Type B pancreatic cell (in vitro differentiated cells): ENCODE measurements around the gene PPP1R13B. TPM values are rescaled to one million over a fixed set of nuclear protein-coding genes. Genes with fewer than 3 reads are reported as not detected.

Experiments used
- DNase-seq: peaks from one replicate; pipeline ENCODE4 v3.0.0; 2021; ENCODE audit warnings: mixed read lengths; ENCODE audit not compliant: unreplicated experiment; ENCODE audit errors: extremely low spot score
- H3K27ac Mint-ChIP-seq: 2 replicates; pipeline ENCODE4 v1.8.0; 2021; ENCODE audit warnings: mild to moderate bottlenecking, mixed read lengths
- H3K27me3 Mint-ChIP-seq: 2 replicates; pipeline ENCODE4 v1.8.0; 2021; ENCODE audit warnings: mixed read lengths
- H3K36me3 Mint-ChIP-seq: 2 replicates; pipeline ENCODE4 v1.8.0; 2021; ENCODE audit warnings: mixed read lengths
- H3K4me1 Mint-ChIP-seq: one replicate; pipeline ENCODE4 v1.8.0; 2021; ENCODE audit warnings: mixed read lengths; ENCODE audit not compliant: unreplicated experiment
- H3K4me3 Mint-ChIP-seq: 2 replicates; pipeline ENCODE4 v1.8.0; 2021; ENCODE audit warnings: mild to moderate bottlenecking, mixed read lengths
- H3K9me3 Mint-ChIP-seq: 2 replicates; pipeline ENCODE4 v1.8.0; 2021; ENCODE audit warnings: mixed read lengths
- total RNA-seq: library from RNA; stranded (reverse); gene quantifications from 2 replicates; pipeline ENCODE4 v1.2.1, GENCODE V29; 2021; ENCODE audit warnings: low replicate concordance
- TF ChIP-seq, protein P1 (sequence below): fragments of 200-600 bp; sonication (generic); conservative IDR thresholded peaks from 2 replicates; pipeline ENCODE4 v1.5.0; 2021; ENCODE audit warnings: antibody characterized with exemption, mild to moderate bottlenecking

PPP1R13B gene
- total RNA-seq, 1 donor from 2014 or later = 20.4 TPM

DNA sequence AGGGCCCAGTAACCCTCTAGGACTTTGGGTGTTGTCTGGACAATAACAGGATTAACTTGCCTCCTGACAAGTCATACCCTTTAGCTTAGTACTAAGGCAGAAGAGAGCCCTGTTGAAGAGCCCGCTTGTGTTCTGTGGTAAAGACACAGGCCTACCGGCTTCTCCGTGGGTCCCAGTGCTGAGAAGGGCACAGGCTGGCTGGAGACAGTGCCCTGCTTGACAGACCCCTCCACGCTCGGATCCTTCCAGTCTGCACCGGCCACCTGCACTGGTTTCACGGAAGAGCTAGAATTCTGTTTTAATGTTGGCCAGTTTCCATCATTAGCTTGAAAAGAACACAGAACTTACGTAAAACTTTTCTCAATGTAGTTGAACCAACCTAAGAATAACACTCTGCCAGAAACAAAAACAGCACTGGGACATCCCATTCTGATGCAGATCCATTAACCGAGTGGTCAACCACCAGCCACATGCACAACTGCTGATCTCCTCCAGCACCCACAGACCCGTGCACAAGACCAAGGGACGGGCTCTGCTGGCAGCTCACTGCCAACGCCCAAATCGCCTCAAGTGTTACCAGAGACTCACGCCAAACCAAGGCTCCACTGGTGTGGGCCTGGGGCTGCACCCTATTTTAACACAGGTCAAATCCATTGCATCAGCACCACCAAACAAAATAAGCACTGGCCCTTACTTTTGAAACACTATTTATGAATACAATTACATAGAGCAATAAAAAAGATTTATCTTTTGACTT is 104.7 kb downstream of the PPP1R13B start:
- Mint-ChIP-seq H3K27me3 (no peaks in the 10 kb centered on the region), H3K9me3 (no peaks in the 10 kb centered on the region), H3K27ac (no peak overlapping the region), H3K36me3 (peaks cover 10% of the 10 kb centered on the region), H3K4me1 (no peaks in the 10 kb centered on the region), H3K4me3 (no peak overlapping the region)
- DNase-seq = no peak
- TF ChIP-seq, protein P1, sequence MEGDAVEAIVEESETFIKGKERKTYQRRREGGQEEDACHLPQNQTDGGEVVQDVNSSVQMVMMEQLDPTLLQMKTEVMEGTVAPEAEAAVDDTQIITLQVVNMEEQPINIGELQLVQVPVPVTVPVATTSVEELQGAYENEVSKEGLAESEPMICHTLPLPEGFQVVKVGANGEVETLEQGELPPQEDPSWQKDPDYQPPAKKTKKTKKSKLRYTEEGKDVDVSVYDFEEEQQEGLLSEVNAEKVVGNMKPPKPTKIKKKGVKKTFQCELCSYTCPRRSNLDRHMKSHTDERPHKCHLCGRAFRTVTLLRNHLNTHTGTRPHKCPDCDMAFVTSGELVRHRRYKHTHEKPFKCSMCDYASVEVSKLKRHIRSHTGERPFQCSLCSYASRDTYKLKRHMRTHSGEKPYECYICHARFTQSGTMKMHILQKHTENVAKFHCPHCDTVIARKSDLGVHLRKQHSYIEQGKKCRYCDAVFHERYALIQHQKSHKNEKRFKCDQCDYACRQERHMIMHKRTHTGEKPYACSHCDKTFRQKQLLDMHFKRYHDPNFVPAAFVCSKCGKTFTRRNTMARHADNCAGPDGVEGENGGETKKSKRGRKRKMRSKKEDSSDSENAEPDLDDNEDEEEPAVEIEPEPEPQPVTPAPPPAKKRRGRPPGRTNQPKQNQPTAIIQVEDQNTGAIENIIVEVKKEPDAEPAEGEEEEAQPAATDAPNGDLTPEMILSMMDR = no peak

DNA sequence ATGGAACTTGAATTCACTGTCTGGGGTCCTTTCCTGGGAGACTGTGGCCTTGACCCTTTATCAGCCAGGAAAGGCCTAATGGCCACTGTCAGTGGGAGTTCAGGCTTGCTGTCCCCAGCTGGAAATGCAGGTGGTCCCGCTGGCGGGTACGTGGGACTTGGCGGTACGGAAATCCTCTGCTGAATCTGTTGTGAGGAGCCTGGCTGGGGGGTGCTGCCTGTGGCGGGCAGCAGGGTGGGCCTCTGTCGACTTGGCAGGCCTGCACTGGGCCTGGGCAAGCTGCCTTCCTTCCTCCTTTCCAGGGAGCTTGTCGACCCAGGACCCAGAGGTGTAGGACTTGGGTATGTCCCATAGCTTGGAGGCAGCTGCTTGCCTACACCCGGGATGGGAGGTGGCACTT is 105.5 kb downstream of the PPP1R13B start:
- TF ChIP-seq, protein P1 = no peak
- DNase-seq = no peak
- Mint-ChIP-seq H3K27me3 (no peaks in the 10 kb centered on the region), H3K9me3 (no peaks in the 10 kb centered on the region), H3K36me3 (peaks cover 13% of the 10 kb centered on the region), H3K27ac (no peak overlapping the region), H3K4me3 (no peak overlapping the region), H3K4me1 (peaks cover 3% of the 10 kb centered on the region)

DNA sequence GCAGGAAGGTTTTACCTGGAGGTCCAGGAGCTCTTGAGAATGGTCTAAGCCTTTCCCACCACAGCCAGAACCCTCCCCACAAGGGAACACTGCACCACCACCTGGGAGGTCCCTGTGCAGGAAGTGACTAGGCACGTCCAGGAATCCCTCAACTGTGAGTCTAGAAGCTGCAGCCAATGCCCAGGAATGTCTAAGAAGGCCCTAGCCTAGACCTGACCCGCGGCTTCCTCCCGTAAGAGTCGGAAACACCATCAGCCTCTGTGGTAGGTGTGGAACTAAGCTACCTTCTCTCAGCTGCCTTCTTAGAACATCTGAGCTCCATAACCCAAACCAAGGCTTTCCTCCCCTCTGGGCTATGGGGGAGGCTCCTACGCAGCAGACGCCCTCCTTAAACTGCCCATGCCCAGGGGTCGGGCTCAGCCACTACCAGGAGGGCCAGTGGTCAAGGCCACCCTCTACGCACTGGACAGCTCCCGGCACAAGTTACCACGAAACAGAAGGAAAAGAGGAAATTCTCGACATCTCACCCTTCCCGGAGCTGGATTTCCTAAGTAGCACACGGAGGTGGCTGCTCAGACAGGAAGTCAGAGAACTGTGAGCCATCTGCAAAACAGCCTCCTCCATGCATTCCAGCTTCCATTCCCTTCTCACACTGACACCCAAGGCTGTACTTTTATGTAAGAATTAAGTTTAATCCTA is 106.2 kb downstream of the PPP1R13B start:
- H3K27me3 Mint-ChIP-seq = no peaks in the 10 kb centered on the region
- DNase-seq = no peak
- H3K36me3 Mint-ChIP-seq = peaks cover 14% of the 10 kb centered on the region
- H3K4me1 Mint-ChIP-seq = peaks cover 9% of the 10 kb centered on the region
- no peaks in the 10 kb centered on the region for H3K9me3 Mint-ChIP-seq
- TF ChIP-seq, protein P1 = no peak
- no peak overlapping the region for H3K27ac Mint-ChIP-seq
- no peak overlapping the region for H3K4me3 Mint-ChIP-seq

DNA sequence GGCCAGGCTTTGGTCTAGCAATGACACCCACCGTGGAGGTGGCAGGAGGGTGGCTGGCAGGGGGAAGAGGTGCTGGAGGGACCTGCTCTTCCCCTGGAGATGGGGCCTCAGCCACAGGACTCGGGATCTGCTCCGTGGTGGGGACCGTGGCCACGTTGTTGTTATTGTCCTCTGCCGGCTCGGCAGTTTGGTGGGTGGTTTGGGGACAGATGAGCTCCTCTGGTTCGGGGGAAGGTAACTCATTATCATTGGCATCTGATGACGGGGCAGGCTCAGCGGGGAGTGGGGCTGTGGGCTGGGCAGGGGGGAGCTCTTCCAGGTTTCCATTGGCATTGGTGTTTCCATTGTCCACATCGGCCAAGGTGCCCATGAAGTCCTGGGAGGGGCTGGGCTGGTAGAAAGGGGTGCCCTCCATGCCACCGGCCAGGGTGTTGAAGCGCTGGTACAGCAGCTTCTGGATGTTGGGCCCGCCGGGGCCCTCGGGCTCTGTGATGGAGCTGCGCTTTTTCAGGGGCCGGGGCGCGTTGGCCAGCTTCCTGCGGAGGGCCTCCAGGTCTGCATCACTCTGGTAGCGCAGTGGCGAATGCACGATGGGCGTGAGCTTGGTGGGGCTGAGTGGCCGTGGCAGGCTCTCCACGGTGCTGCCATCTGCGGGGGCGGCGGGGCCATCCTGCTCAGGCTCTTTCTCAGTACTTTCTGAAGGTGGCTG is 107.4 kb downstream of the PPP1R13B start:
- Mint-ChIP-seq H3K27ac (no peak overlapping the region), H3K4me1 (peaks cover 17% of the 10 kb centered on the region), H3K27me3 (no peaks in the 10 kb centered on the region), H3K36me3 (peaks cover 14% of the 10 kb centered on the region), H3K4me3 (no peak overlapping the region), H3K9me3 (no peaks in the 10 kb centered on the region)
- TF ChIP-seq, protein P1 = no peak
- no peak for DNase-seq

DNA sequence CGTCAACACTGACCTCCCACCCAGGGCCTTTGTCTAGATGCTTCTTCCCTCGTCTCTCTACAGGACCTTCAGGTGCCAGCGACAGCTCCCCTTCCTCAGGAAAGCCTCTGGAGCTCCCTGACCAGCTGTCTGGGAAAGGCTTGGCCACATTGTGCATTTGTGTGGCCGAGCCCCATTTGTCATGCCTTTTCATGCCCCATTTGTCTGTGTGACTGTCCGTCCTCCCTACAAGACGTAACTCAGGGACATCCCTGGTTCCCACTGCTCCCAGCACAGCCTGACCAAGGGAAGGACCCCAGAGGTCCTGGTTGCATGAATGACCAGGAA is 107.9 kb downstream of the PPP1R13B start:
- H3K4me3 Mint-ChIP-seq = no peak overlapping the region
- TF ChIP-seq, protein P1 = no peak
- H3K27me3 Mint-ChIP-seq = no peaks in the 10 kb centered on the region
- DNase-seq = no peak
- no peak overlapping the region for H3K27ac Mint-ChIP-seq
- peaks cover 14% of the 10 kb centered on the region for H3K36me3 Mint-ChIP-seq
- H3K4me1 Mint-ChIP-seq = peaks cover 17% of the 10 kb centered on the region
- no peaks in the 10 kb centered on the region for H3K9me3 Mint-ChIP-seq
